Measurements from ENCODE around the gene MAGEA8. TPM values are rescaled to one million over a fixed set of nuclear protein-coding genes. Genes with fewer than 3 reads are reported as not detected.
"Not testable (repeated sequence)": the region's sequence is repeated elsewhere in the genome, so short reads cannot be mapped to it uniquely, and the experiment has no call there.

Gene MAGEA8
- total RNA-seq, 2 donors from 2014 or later = not detected

- TF ChIP-seq CTCF (IDR thresholded peaks at IDR 0.05) = no peak
- no peaks in the 10 kb centered on the region for H3K27me3 ChIP-seq
- DNase-seq (ENCODE audit: low spot score) = no peak
- H3K4me3 ChIP-seq = no peak overlapping the region
- no peaks in the 10 kb centered on the region for H3K9me3 ChIP-seq
- H3K27ac ChIP-seq = no peak overlapping the region
- no peaks in the 10 kb centered on the region for H3K36me3 ChIP-seq
- no peaks in the 10 kb centered on the region for H3K4me1 ChIP-seq
These were observed 9.0 kb upstream of the MAGEA8 start for GRCh38 chrX:149871940-149872339.

GRCh38 chrX:149877157-149877556, 3.8 kb upstream of the MAGEA8 start:
- Histone ChIP-seq H3K4me1 (no peaks in the 10 kb centered on the region), H3K27ac (no peak overlapping the region), H3K9me3 (no peaks in the 10 kb centered on the region), H3K27me3 (no peaks in the 10 kb centered on the region), H3K4me3 (no peak overlapping the region), H3K36me3 (no peaks in the 10 kb centered on the region)
- no peak for TF ChIP-seq CTCF (IDR thresholded peaks at IDR 0.05)
- DNase-seq (ENCODE audit: low spot score) = no peak

- no peak for TF ChIP-seq CTCF (IDR thresholded peaks at IDR 0.05)
These were observed 3.3 kb upstream of the MAGEA8 start for GRCh38 chrX:149877636-149878035.

GRCh38 chrX:149890828-149891227, 9.8 kb downstream of the MAGEA8 start:
- H3K4me1 ChIP-seq; H3K9me3 ChIP-seq; H3K36me3 ChIP-seq; H3K27me3 ChIP-seq; H3K4me3 ChIP-seq; DNase-seq (ENCODE audit: low spot score); H3K27ac ChIP-seq: not testable (repeated sequence)

More at GRCh38 chrX:149877636-149878035, 3.3 kb upstream of the MAGEA8 start:
- no peaks in the 10 kb centered on the region for H3K36me3 ChIP-seq
- H3K4me3 ChIP-seq = no peak overlapping the region
- no peak for DNase-seq (ENCODE audit: low spot score)
- H3K4me1 ChIP-seq = no peaks in the 10 kb centered on the region
- no peaks in the 10 kb centered on the region for H3K9me3 ChIP-seq
- H3K27me3 ChIP-seq = no peaks in the 10 kb centered on the region
- H3K27ac ChIP-seq = no peak overlapping the region

GRCh38 chrX:149898554-149898953, 17.6 kb downstream of the MAGEA8 start:
- Histone ChIP-seq H3K4me3 (no peak overlapping the region), H3K27ac (no peak overlapping the region), H3K9me3 (no peaks in the 10 kb centered on the region), H3K4me1 (no peaks in the 10 kb centered on the region), H3K36me3 (no peaks in the 10 kb centered on the region), H3K27me3 (no peaks in the 10 kb centered on the region)
- no peak for TF ChIP-seq CTCF (IDR thresholded peaks at IDR 0.05)
- DNase-seq (ENCODE audit: low spot score) = no peak

- Histone ChIP-seq H3K36me3 (no peaks in the 10 kb centered on the region), H3K27me3 (no peaks in the 10 kb centered on the region), H3K9me3 (no peaks in the 10 kb centered on the region), H3K4me1 (no peaks in the 10 kb centered on the region), H3K4me3 (no peak overlapping the region), H3K27ac (no peak overlapping the region)
- no peak for TF ChIP-seq CTCF (IDR thresholded peaks at IDR 0.05)
- DNase-seq (ENCODE audit: low spot score) = no peak
These were observed 23.1 kb downstream of the MAGEA8 start for GRCh38 chrX:149903889-149904748.
